NCI-H526 (cell line): ENCODE results near the gene ARHGEF39.

Source experiments
- DNase-seq, 2 experiments: peaks; one replicate each; lab custom pipeline; 2025; lab: John Stamatoyannopoulos, UW

The ARHGEF39 gene

GRCh38 chr9:35664531-35665470 lies at the start of gene ARHGEF39:
TSS of gene ARHGEF39 (minus strand) at chr9:35665195. CDS start at chr9:35665169, 26 bp downstream.
- DNase-seq: peak; percentile 68 to 92

- DNase-seq: no peak
Observed at GRCh38 chr9:35714123-35714522, 49.1 kb upstream of the ARHGEF39 start.

GRCh38 chr9:35713578-35713977 lies 48.6 kb upstream of the ARHGEF39 start:
- DNase-seq: no peak

DNA sequence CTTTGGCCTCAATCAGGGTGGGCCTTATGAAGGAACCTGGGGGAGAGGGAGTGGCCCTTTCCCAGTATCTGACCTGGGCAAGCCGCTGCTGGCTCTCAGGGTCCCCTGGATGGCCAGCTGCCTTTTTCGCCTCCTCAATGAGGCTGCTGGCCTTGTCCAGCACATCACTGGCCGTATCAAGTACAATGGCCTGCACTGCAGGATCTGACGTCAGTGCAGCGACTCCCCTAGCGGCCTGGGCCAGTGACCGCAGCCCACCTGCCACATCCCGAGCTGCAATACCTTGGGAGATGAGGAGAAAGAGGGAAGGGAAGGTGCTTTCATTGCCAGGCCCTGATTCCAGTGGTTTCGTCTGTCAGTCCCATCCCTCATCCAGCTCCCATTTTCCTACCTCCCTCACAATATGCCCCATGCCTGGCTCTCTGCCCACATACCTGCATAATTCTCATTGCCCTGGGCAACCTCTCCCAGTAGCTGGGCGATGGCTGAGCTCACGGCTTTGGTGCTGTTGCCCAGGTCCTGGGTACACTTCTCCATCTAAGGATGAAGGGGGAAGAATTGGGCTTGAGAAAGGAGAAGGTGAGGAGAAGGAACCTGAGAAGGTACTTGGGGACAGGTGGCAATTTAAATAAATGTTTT lies 47.9 kb upstream of the ARHGEF39 start:
- DNase-seq: no peak

DNA sequence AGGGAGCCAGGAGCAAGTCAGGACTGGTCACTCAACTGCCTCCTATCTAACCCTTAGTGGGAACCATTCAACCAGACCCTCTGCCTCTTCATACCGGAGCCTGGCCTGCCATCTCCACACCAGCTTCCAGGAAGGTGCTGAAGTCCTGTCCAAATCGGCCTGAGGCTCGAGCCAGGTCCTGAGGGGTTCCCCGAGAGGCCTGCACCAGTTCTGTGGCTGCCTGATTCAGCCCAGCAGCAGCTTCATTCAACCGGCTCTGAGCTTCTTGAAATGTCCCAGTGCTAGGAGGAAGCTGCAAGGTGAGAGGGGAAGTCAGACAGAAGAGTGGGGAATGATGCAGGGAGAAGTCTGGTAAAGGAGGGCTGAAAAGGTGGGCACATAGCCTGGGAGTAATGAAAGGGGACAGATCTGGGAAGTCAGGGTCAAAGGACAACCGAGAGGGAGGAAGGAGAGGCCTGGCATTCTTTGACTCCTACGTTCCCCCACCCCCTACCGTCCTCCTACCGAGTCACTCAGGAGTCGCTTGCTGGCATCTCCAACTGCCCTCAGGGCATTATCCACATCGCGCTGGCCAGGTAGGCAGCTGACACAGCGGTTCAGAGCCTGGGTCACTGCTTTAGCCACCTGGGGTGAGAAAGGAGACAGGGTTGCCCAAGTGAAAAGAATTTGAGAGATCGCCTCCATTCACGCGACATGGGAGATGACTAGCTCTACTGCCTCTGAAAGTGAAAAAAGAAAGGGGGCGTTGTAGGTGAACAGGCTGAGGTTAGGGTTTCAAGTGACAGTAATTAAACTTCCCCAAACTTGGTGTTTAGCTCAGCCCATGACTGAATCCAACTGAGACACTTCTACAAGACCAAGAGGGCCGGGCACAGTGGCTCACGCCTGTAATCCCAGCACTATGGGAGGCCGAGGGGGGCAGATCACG lies 46.8 kb upstream of the ARHGEF39 start:
- no peak for DNase-seq

DNA sequence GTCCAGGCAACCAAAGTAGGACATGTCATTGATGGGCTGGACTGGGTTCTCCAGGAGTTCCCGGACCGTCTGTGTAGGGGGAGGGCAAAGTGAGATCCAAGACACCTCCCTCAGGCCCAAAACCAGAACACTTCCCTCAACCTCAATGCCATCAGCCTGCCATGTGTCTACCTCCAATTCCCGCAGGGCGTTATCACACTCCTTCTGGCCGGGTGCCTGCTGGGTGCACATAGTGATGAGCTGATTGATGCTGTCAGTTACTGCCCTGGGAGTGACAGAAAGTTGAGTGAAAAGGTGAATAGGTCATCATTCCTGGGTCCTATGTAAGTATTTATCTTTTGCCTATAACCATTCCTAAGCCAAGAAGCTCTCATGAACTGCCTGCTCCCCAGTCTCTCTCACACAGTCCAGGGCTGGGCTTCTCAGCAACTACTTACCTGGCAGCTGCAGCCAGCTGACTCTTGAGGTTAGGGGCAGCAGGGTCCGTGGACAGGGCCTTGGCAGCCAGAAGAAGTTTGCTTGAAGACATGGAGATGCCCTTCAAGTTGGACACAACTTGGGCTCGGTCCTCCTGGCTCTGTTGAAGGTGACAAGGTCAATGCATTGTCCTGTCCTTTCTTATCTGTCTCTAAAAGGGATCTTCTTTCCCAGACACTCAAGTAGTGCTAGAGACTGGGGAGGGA lies 46.0 kb upstream of the ARHGEF39 start:
- no peak for DNase-seq

- DNase-seq: no peak
Observed at GRCh38 chr9:35708146-35708545, 43.2 kb upstream of the ARHGEF39 start.

DNA sequence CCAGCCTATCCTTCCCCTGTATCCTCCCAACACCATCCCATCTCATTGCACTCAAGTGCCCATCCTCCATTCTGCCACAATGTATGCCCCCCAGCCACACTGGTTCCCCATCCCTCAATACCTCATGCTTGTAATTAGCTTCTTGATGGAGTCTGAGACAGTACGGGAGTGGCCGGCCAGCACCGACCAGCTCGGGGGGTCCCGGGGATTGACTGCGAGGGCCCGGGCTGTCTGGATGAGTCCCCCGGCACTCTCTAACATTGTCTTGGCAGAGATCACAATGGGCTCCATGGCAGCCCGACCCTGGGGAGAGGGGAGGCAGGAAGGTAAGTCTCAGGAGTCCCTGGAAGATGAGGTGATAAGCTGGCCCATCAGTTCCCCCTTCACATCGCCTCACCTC lies 42.0 kb upstream of the ARHGEF39 start:
- no peak for DNase-seq

GRCh38 chr9:35705836-35706430 lies 40.9 kb upstream of the ARHGEF39 start:
- DNase-seq: no peak

GRCh38 chr9:35705372-35705771 lies 40.4 kb upstream of the ARHGEF39 start:
- no peak for DNase-seq

- no peak for DNase-seq
Observed at GRCh38 chr9:35703906-35704672, 39.1 kb upstream of the ARHGEF39 start.

- no peak for DNase-seq
Observed at GRCh38 chr9:35702696-35703095, 37.7 kb upstream of the ARHGEF39 start.

- DNase-seq: no peak
Observed at GRCh38 chr9:35700942-35701341, 35.9 kb upstream of the ARHGEF39 start.

DNA sequence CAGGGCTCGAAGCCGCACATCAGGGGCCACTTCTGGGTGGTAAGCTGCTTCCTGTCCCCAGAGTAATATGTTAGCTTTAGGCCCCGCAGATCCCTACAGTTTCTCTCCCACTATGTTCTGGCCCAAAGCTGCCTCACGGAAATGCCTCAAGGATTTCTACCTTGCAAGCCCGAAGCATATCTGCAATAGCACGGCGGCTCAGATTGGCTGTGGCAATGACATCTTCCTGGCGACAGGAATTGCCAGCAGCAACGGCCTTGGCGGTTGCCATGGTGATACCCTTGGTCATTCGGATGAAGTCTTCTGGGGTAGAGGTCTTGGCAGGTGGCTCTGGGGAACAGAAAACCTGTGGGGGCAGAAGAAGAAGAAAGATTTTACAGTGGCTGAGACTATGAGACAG lies 35.0 kb upstream of the ARHGEF39 start:
- no peak for DNase-seq

- no peak for DNase-seq
Observed at GRCh38 chr9:35698231-35698630, 33.2 kb upstream of the ARHGEF39 start.

DNA sequence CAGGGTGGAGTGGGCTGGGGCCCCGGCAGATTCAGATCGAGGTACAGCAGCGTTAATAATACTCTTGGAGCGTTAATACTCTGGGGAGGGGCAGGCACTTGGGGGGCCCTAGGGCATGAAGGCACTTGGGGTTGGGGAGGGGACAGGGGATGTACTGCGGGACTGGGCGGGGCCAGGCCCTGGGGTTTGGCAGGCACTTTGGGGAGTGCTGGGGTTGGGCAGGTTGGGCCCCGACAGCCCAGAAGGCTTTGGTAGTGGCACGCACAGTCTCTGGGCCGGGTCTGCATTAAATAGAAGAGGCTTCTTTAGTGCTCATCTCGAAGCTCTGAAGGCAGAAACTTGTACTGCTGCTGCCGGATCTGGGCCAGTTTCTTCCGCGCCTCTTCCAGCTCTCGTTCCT lies 32.5 kb upstream of the ARHGEF39 start:
- no peak for DNase-seq

GRCh38 chr9:35696520-35697215 lies 31.7 kb upstream of the ARHGEF39 start:
- DNase-seq: peak in 1 of 2 experiments; percentile 65

GRCh38 chr9:35695943-35696401 lies 31.0 kb upstream of the ARHGEF39 start:
- DNase-seq: no peak

DNA sequence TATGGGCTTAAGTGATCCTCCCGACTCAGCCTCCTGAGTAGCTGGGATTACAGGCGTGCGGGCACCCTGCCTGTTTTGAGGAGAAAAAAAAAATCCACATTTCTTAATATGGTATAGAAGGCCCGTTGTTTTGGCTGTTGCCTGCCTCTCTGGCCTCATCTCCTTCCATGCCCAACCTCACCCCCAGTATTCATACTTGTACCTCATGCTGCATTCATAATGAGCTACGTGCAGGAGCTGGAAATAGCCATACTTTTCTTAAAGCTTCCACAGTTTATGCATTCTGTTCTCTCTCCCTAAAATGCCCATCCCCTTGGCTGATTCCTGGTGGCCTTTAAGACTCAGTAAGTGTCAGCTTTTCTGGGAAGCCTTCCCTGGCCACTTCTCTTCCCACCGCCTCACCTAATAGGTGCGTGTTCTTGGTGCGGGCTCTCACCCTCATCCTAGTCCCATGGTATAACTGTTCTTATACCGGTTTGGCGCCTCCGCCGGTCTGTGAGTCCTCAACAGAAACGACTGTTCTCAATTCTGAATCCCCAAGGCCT lies 26.8 kb upstream of the ARHGEF39 start:
- peak in 1 of 2 experiments; percentile 41 for DNase-seq

GRCh38 chr9:35691334-35691650 lies 26.3 kb upstream of the ARHGEF39 start:
- DNase-seq: no peak
